Activated CD4-positive, alpha-beta T cell treated with anti-CD3 and anti-CD28 coated beads for 1 hour (primary cell): ENCODE data around the gene PCDHB11.
"Not testable (repeated sequence)": the region's sequence is repeated elsewhere in the genome, so short reads cannot be mapped to it uniquely, and the experiment has no call there.

Experiments used
- DNase-seq: peaks from one replicate; pipeline ENCODE4 v3.0.0-alpha.2; 2020

PCDHB11 gene

GRCh38 chr5:141188682-141189081 lies 10.7 kb upstream of the PCDHB11 start:
- not testable (repeated sequence) for DNase-seq

- DNase-seq = not testable (repeated sequence)
Observed at GRCh38 chr5:141189131-141189530, 10.3 kb upstream of the PCDHB11 start.

DNA sequence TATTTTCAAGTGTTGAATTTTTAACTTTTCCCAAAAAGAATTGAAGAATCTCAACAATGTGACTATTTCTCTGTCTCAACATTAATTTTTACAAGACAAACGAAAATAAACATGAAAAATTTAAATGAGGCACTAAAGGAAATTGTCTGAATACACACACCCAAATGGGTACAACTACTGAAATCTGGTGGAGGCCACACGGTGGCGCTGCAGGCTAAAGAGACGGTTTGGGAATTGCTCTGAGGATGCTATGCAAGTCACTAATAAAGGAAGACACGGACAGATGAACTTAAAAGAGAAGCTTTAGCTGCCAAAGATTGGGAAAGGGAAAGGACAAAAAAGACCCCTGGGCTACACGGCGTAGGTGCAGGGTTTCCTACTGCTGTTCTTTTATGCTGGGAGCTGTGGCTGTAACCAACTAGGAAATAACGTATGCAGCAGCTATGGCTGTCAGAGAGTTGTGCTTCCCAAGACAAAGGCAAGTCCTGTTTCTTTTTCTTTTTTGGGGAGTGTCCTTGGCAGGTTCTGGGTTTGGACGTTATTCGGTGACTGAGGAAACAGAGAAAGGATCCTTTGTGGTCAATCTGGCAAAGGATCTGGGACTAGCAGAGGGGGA lies 7.2 kb upstream of the PCDHB11 start, which contains the start of gene PCDHB10:
Gene PCDHB10, plus strand, starts transcription at position 244 of the 616 bp plus-strand sequence. Its CDS starts 200 bp downstream, at position 444.
- no peak for DNase-seq

GRCh38 chr5:141194332-141194731 lies 5.1 kb upstream of the PCDHB11 start:
- not testable (repeated sequence) for DNase-seq

GRCh38 chr5:141196363-141196762 lies 3.1 kb upstream of the PCDHB11 start:
- DNase-seq = no peak

GRCh38 chr5:141201126-141201525 lies 1.7 kb downstream of the PCDHB11 start:
- DNase-seq = not testable (repeated sequence)

DNA sequence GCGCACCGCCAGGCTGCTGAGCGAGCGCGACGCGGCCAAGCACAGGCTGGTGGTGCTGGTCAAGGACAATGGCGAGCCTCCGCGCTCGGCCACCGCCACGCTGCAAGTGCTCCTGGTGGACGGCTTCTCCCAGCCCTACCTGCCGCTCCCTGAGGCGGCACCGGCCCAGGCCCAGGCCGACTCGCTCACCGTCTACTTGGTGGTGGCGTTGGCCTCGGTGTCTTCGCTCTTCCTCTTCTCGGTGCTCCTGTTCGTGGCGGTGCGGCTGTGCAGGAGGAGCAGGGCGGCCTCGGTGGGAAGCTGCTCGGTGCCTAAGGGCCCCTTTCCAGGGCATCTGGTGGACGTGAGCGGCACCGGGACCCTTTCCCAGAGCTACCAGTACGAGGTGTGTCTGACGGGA lies 2.2 kb downstream of the PCDHB11 start:
- not testable (repeated sequence) for DNase-seq

GRCh38 chr5:141208478-141208877 lies 9.1 kb downstream of the PCDHB11 start, which contains the start of gene PCDHB12:
Gene PCDHB12, plus strand, starts transcription at chr5:141208719. Its CDS starts 189 bp downstream, at chr5:141208908.
- no peak for DNase-seq

DNA sequence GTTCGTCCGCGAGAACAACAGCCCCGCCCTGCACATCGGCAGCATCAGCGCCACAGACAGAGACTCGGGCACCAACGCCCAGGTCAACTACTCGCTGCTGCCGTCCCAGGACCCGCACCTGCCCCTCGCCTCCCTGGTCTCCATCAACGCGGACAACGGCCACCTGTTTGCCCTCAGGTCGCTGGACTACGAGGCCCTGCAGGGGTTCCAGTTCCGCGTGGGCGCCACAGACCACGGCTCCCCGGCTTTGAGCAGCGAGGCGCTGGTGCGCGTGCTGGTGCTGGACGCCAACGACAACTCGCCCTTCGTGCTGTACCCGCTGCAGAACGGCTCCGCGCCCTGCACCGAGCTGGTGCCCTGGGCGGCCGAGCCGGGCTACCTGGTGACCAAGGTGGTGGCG lies 10.9 kb downstream of the PCDHB11 start:
- DNase-seq = not testable (repeated sequence)

DNA sequence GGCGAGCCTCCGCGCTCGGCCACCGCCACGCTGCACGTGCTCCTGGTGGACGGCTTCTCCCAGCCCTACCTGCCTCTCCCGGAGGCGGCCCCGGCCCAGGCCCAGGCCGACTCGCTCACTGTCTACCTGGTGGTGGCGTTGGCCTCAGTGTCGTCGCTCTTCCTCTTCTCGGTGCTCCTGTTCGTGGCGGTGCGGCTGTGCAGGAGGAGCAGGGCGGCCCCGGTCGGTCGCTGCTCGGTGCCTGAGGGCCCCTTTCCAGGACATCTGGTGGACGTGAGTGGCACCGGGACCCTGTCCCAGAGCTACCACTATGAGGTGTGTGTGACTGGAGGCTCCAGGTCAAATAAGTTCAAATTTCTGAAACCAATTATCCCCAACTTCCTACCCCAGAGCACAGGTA lies 11.4 kb downstream of the PCDHB11 start:
- DNase-seq = not testable (repeated sequence)

- not testable (repeated sequence) for DNase-seq
Observed at GRCh38 chr5:141213656-141214339, 14.4 kb downstream of the PCDHB11 start, which contains the start of gene PCDHB13. Gene PCDHB13, plus strand, starts transcription at chr5:141213919. Its CDS starts 205 bp downstream, at chr5:141214124.

GRCh38 chr5:141214583-141214982 lies 15.2 kb downstream of the PCDHB11 start:
- DNase-seq = not testable (repeated sequence)

GRCh38 chr5:141215504-141215903 lies 16.1 kb downstream of the PCDHB11 start:
- not testable (repeated sequence) for DNase-seq

- not testable (repeated sequence) for DNase-seq
Observed at GRCh38 chr5:141216035-141216434, 16.6 kb downstream of the PCDHB11 start.

GRCh38 chr5:141223112-141223783 lies 23.8 kb downstream of the PCDHB11 start, which contains the start of gene PCDHB14:
Gene PCDHB14, plus strand, starts transcription at chr5:141223343. Its CDS starts 163 bp downstream, at chr5:141223506.
- no peak for DNase-seq

GRCh38 chr5:141224844-141225243 lies 25.4 kb downstream of the PCDHB11 start:
- not testable (repeated sequence) for DNase-seq

DNA sequence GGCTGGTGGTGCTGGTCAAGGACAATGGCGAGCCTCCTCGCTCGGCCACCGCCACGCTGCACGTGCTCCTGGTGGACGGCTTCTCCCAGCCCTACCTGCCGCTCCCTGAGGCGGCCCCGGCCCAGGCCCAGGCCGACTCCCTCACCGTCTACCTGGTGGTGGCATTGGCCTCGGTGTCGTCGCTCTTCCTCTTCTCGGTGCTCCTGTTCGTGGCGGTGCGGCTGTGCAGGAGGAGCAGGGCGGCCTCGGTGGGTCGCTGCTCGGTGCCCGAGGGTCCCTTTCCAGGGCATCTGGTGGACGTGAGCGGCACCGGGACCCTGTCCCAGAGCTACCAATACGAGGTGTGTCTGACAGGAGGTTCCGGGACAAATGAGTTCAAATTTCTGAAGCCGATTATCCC lies 26.0 kb downstream of the PCDHB11 start:
- not testable (repeated sequence) for DNase-seq

GRCh38 chr5:141234109-141234667 lies 34.8 kb downstream of the PCDHB11 start:
- no peak for DNase-seq

GRCh38 chr5:141235922-141236321 lies 36.5 kb downstream of the PCDHB11 start:
- not testable (repeated sequence) for DNase-seq

GRCh38 chr5:141236516-141237313 lies 37.3 kb downstream of the PCDHB11 start:
- no peak for DNase-seq

GRCh38 chr5:141241496-141241895 lies 42.1 kb downstream of the PCDHB11 start:
- no peak for DNase-seq

DNA sequence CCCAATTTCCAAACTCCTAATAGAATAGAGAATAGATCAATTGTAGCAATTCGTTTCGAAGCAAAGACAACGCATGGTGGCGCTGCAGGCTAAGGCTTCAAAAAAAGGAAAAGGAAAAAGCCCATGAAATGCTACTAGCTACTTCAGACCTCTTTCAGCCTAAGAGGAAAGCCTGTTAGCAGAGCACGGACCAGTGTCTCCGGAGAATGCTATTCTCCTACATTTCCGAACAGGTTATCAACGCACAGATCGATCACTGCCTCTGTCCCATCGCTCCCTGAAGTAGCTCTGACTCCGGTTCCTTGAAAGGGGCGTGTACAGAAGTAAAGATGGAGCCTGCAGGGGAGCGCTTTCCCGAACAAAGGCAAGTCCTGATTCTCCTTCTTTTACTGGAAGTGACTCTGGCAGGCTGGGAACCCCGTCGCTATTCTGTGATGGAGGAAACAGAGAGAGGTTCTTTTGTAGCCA lies 45.9 kb downstream of the PCDHB11 start, which contains the start of gene PCDHB15:
Gene PCDHB15, plus strand, starts transcription at position 146 of the 468 bp plus-strand sequence. Its CDS starts 184 bp downstream, at position 330.
- no peak for DNase-seq
